H1 (cell line): ENCODE results near the gene CGB7. TPM values are rescaled to one million over a fixed set of nuclear protein-coding genes. Genes with fewer than 3 reads are reported as not detected.

Experiments used
- ATF2 ChIP-seq: IDR thresholded peaks from 2 replicates; pipeline ENCODE4 v1.6.1; 2012; ENCODE audit warnings: low read length, inconsistent platforms
- CHD7 ChIP-seq: fragments of 300-600 bp; sonication (generic); IDR thresholded peaks from 2 replicates; pipeline ENCODE4 v1.7.1; 2012; ENCODE audit warnings: low read length, moderate library complexity, mild to moderate bottlenecking, inconsistent platforms; ENCODE audit not compliant: insufficient replicate concordance
- CTBP2 ChIP-seq: IDR thresholded peaks from 2 replicates; pipeline ENCODE4 v1.7.0; 2011; ENCODE audit warnings: borderline replicate concordance, mild to moderate bottlenecking, moderate library complexity, mixed read lengths, low read length; ENCODE audit not compliant: insufficient read depth, insufficient read length
- SP4 ChIP-seq: IDR thresholded peaks from 2 replicates; pipeline ENCODE4 v1.6.1; 2012; ENCODE audit warnings: low read length, inconsistent platforms
- polyA plus RNA-seq, 7 experiments: library from polyadenylated mRNA; depleted of rRNA in 3 of 7; stranded (reverse) in 5 of 7; unstranded in 2 of 7; fragments of >200 nt in 5 of 7; fragments of 200-250 nt in 2 of 7; gene quantifications; 1 replicate in 5 of 7; 2 replicates in 1 of 7; 4 replicates in 1 of 7; pipeline versions ENCODE4 v1.2.1 to v1.2.3, GENCODE V29; 2011 to 2013; ENCODE audit warnings: missing spikeins in 2 of 7, mixed read lengths in 2 of 7
- total RNA-seq: library from RNA; stranded (reverse); fragmentation: NEBNext Ultra II Directional; extraction: Animal tissue kit (Norgen Biotek cat#: 25700); gene quantifications from 2 replicates; pipeline ENCODE4 v1.2.1, GENCODE V29; 2021

Gene CGB7
- total and polyA plus RNA-seq, 2 of the 8 experiments (the other 6 are each of a cell fraction or from before 2014, with no cell fraction given), result 1.2 to 2.2 TPM

- TF ChIP-seq CHD7 (no peak), CTBP2 (no peak), ATF2 (no peak), SP4 (no peak)
Observed at GRCh38 chr19:49067554-49067953, 10.0 kb upstream of the CGB7 start (continued).
